ENCODE measurements around the gene HMGXB4.

HMGXB4 gene

GRCh38 chr22:35275580-35275979 is 18.3 kb downstream of the HMGXB4 start:
- intact Hi-C loops (cut with micrococcal nuclease): no loop called here
- no peaks in the 10 kb centered on the region for H3K27me3 Mint-ChIP-seq
- no peak overlapping the region for H3K4me3 Mint-ChIP-seq
- H3K36me3 Mint-ChIP-seq (ENCODE audit: low read depth): peaks cover 80% of the 10 kb centered on the region
- H3K4me1 Mint-ChIP-seq (ENCODE audit: low read depth): peaks cover 9% of the 10 kb centered on the region
- H3K27ac Mint-ChIP-seq: no peak overlapping the region
- H3K9me3 Mint-ChIP-seq: no peaks in the 10 kb centered on the region

- Mint-ChIP-seq H3K4me3 (no peak overlapping the region), H3K9me3 (no peaks in the 10 kb centered on the region), H3K27me3 (no peaks in the 10 kb centered on the region), H3K4me1 (ENCODE audit: low read depth) (peaks cover 11% of the 10 kb centered on the region), H3K27ac (no peak overlapping the region), H3K36me3 (ENCODE audit: low read depth) (peaks cover 79% of the 10 kb centered on the region)
- intact Hi-C loops (cut with micrococcal nuclease): no loop called here
Measured at GRCh38 chr22:35276019-35276418, 18.7 kb downstream of the HMGXB4 start.

DNA sequence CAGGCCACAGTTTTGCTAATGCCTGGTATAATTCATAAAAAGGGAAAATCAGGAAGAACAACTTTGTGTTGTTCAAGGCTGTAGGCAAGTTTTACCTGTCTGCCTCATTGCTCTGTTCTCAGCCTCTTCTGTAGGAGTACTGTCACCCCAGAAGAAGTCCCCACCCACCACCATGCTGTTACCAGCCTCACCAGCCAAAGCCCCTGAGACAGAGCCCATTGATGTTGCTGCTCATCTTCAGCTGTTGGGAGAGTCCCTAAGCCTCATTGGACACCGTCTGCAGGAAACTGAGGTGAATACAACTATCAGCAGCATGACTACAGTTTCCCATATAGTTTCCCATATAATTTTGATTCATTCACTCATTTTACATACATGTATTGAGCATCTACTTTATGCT is 30.8 kb downstream of the HMGXB4 start:
- Mint-ChIP-seq H3K4me3 (no peak overlapping the region), H3K4me1 (ENCODE audit: low read depth) (no peaks in the 10 kb centered on the region), H3K27ac (no peak overlapping the region), H3K27me3 (no peaks in the 10 kb centered on the region), H3K9me3 (no peaks in the 10 kb centered on the region), H3K36me3 (ENCODE audit: low read depth) (peaks cover 94% of the 10 kb centered on the region)
- intact Hi-C loops (cut with micrococcal nuclease): no loop called here

GRCh38 chr22:35292786-35293185 is 35.5 kb downstream of the HMGXB4 start:
- Mint-ChIP-seq H3K4me1 (ENCODE audit: low read depth) (peaks cover 3% of the 10 kb centered on the region), H3K36me3 (ENCODE audit: low read depth) (peaks cover 75% of the 10 kb centered on the region), H3K9me3 (no peaks in the 10 kb centered on the region), H3K27me3 (no peaks in the 10 kb centered on the region), H3K4me3 (no peak overlapping the region), H3K27ac (no peak overlapping the region)
- intact Hi-C loops (cut with micrococcal nuclease): no loop called here

DNA sequence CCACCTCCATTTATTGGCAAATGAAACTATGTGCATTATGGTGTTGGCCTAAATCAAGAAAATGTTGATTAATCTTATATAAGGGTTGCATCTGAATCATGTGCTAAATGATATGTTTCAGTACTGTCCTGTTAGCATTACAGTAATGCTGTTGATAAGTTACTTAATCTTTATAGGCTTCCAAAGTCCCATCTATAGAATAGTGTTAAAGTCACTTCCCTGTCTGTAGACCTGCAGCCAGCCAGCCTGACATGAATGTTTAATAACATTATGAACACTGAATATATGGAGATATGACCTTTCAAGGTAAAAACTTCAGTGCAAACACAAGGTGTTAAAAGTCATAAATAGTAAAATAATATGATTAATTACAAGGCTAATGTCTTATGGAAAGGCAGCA is 38.8 kb downstream of the HMGXB4 start:
- intact Hi-C loops (cut with micrococcal nuclease): no loop called here
- Mint-ChIP-seq H3K9me3 (no peaks in the 10 kb centered on the region), H3K36me3 (ENCODE audit: low read depth) (peaks cover 52% of the 10 kb centered on the region), H3K4me3 (no peak overlapping the region), H3K27me3 (no peaks in the 10 kb centered on the region), H3K27ac (no peak overlapping the region), H3K4me1 (ENCODE audit: low read depth) (peaks cover 15% of the 10 kb centered on the region)

GRCh38 chr22:35299217-35299672 is 42.0 kb downstream of the HMGXB4 start:
- intact Hi-C loops (cut with micrococcal nuclease): no loop called here

GRCh38 chr22:35299673-35300499 is 42.6 kb downstream of the HMGXB4 start, which contains the start of gene TOM1:
TOM1 (plus strand) TSS chr22:35299894; CDS start chr22:35299929, 35 bp downstream.
- peak within 1 kb of the TSS; percentile 98 for H3K27ac Mint-ChIP-seq
- peak within 1 kb of the TSS; percentile 93 for H3K4me3 Mint-ChIP-seq
- H3K36me3 Mint-ChIP-seq (ENCODE audit: low read depth): peaks cover 37% of the 10 kb centered on the region
- intact Hi-C loops (cut with micrococcal nuclease): loop anchor here (2.0 kb wide), 1 partner anchor 31 kb away; no protein-coding TSS in a partner anchor
- H3K27me3 Mint-ChIP-seq: no peaks in the 10 kb centered on the region
- peaks cover 49% of the 10 kb centered on the region for H3K4me1 Mint-ChIP-seq (ENCODE audit: low read depth)
- H3K9me3 Mint-ChIP-seq: no peaks in the 10 kb centered on the region

More at GRCh38 chr22:35299217-35299672, 42.0 kb downstream of the HMGXB4 start:
- Mint-ChIP-seq H3K27me3 (no peaks in the 10 kb centered on the region), H3K27ac (peak overlapping the region; percentile 98), H3K36me3 (ENCODE audit: low read depth) (peaks cover 37% of the 10 kb centered on the region), H3K4me1 (ENCODE audit: low read depth) (peaks cover 42% of the 10 kb centered on the region), H3K9me3 (no peaks in the 10 kb centered on the region), H3K4me3 (peak overlapping the region; percentile 93)

- peak overlapping the region; percentile 98 for H3K27ac Mint-ChIP-seq
- H3K4me1 Mint-ChIP-seq (ENCODE audit: low read depth): peaks cover 64% of the 10 kb centered on the region
- intact Hi-C loops (cut with micrococcal nuclease): loop anchor here (2.0 kb wide), 1 partner anchor 29 kb away; no protein-coding TSS in a partner anchor
- H3K36me3 Mint-ChIP-seq (ENCODE audit: low read depth): peaks cover 47% of the 10 kb centered on the region
- H3K9me3 Mint-ChIP-seq: no peaks in the 10 kb centered on the region
- peak overlapping the region; percentile 93 for H3K4me3 Mint-ChIP-seq
- H3K27me3 Mint-ChIP-seq: no peaks in the 10 kb centered on the region
Measured at GRCh38 chr22:35301372-35301874, 44.1 kb downstream of the HMGXB4 start.

DNA sequence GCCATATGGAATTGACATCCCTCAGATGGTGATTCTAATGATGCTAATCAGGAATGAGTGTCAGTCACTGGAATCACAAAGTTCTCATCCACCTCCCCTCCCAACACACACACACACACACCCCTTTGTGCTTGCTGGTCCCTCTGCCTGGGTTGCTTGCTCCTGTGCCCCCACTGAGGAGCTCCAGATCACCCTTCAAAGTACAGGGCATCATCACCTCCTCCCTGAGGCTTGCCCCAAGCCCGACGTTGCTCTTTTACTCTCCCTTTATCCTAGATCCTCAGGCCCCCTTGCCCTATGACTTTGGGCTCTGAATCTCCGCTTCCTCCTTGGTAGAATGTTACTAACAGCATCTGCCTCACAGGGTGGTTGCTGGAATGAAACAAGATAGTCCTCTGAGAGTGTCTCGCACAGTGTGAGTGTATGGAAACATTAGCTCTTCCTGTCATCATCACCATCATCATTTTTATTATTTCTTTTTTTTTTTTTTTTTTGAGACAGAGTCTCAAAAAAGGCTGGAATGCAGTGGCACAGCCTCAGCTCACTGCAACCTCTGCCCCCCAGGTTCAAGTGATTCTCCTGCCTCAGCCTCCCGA is 45.8 kb downstream of the HMGXB4 start:
- peak overlapping the region; percentile 21 for H3K4me3 Mint-ChIP-seq
- no peaks in the 10 kb centered on the region for H3K9me3 Mint-ChIP-seq
- intact Hi-C loops (cut with micrococcal nuclease): no loop called here
- H3K4me1 Mint-ChIP-seq (ENCODE audit: low read depth): peaks cover 76% of the 10 kb centered on the region
- H3K27me3 Mint-ChIP-seq: no peaks in the 10 kb centered on the region
- H3K36me3 Mint-ChIP-seq (ENCODE audit: low read depth): peaks cover 59% of the 10 kb centered on the region
- peak overlapping the region; percentile 75 for H3K27ac Mint-ChIP-seq

GRCh38 chr22:35305525-35306070 is 48.3 kb downstream of the HMGXB4 start:
- intact Hi-C loops (cut with micrococcal nuclease): no loop called here
- H3K27ac Mint-ChIP-seq: no peak overlapping the region

GRCh38 chr22:35306350-35306967 is 49.2 kb downstream of the HMGXB4 start:
- peaks cover 95% of the 10 kb centered on the region for H3K4me1 Mint-ChIP-seq (ENCODE audit: low read depth)
- peaks cover 75% of the 10 kb centered on the region for H3K36me3 Mint-ChIP-seq (ENCODE audit: low read depth)
- peak overlapping the region; percentile 38 for H3K27ac Mint-ChIP-seq
- intact Hi-C loops (cut with micrococcal nuclease): no loop called here
- H3K4me3 Mint-ChIP-seq: no peak overlapping the region
- no peaks in the 10 kb centered on the region for H3K27me3 Mint-ChIP-seq
- no peaks in the 10 kb centered on the region for H3K9me3 Mint-ChIP-seq

More at GRCh38 chr22:35305525-35306070, 48.3 kb downstream of the HMGXB4 start:
- Mint-ChIP-seq H3K4me3 (no peak overlapping the region), H3K4me1 (ENCODE audit: low read depth) (peaks cover 93% of the 10 kb centered on the region), H3K27me3 (no peaks in the 10 kb centered on the region), H3K36me3 (ENCODE audit: low read depth) (peaks cover 67% of the 10 kb centered on the region), H3K9me3 (no peaks in the 10 kb centered on the region)

DNA sequence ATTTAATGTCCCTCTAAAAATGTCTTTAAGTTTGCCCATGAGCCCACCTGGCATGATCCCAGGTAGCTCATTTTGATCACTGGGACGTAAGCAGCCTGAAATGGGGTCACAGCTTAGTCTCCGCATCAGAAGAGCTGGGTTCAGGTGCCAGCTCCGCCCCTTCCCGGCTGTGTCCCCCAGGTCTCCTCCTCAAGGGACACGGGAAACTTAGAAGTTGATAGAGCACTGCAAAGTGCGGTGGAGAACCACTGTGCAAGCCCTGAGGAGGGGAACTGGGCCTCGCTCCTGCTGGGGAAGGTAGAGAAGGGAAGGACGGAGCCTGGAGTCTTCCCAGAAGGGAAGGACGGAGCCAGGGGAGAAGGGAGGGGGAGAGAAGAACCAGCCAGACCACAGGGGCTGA is 50.1 kb downstream of the HMGXB4 start:
- H3K27me3 Mint-ChIP-seq: no peaks in the 10 kb centered on the region
- H3K4me1 Mint-ChIP-seq (ENCODE audit: low read depth): peaks cover 97% of the 10 kb centered on the region
- H3K27ac Mint-ChIP-seq: peak overlapping the region; percentile 72
- no peak overlapping the region for H3K4me3 Mint-ChIP-seq
- H3K9me3 Mint-ChIP-seq: no peaks in the 10 kb centered on the region
- peaks cover 83% of the 10 kb centered on the region for H3K36me3 Mint-ChIP-seq (ENCODE audit: low read depth)
- intact Hi-C loops (cut with micrococcal nuclease): no loop called here

- H3K9me3 Mint-ChIP-seq: no peaks in the 10 kb centered on the region
- peak overlapping the region; percentile 18 for H3K4me3 Mint-ChIP-seq
- no peaks in the 10 kb centered on the region for H3K27me3 Mint-ChIP-seq
- H3K4me1 Mint-ChIP-seq (ENCODE audit: low read depth): peaks cover 97% of the 10 kb centered on the region
- peaks cover 85% of the 10 kb centered on the region for H3K36me3 Mint-ChIP-seq (ENCODE audit: low read depth)
- intact Hi-C loops (cut with micrococcal nuclease): no loop called here
- H3K27ac Mint-ChIP-seq: peak overlapping the region; percentile 72
Measured at GRCh38 chr22:35307892-35308291, 50.6 kb downstream of the HMGXB4 start.

Data from dendritic cell treated with granulocyte-macrophage colony-stimulating factor and Interleukin-4, amounts not matched to agents 40 ng/mL and 50 ng/mL, for 4 days (primary cell).